Esophagus squamous epithelium (tissue), 4 donors: ENCODE measurements around the gene PLD6.

Source experiments
- CTCF ChIP-seq, 6 experiments: fragments of 450-650 bp in 4 of 6; fragments of 200-600 bp in 2 of 6; sonication (generic) in 2 of 6; IDR thresholded peaks; one replicate each; pipeline ENCODE4 v1.5.1; 2016 to 2019; ENCODE audit warnings: antibody characterized with exemption in 6 of 6, mild to moderate bottlenecking in 4 of 6, moderate library complexity in 4 of 6
- POLR2A ChIP-seq, 4 donors: fragments of 450-650 bp; IDR thresholded peaks; one replicate each; pipeline ENCODE4 v1.6.1; 2017; ENCODE audit warnings: antibody characterized with exemption in 4 of 4, mild to moderate bottlenecking in 4 of 4, moderate library complexity in 3 of 4

- TF ChIP-seq CTCF (IDR thresholded peaks at IDR 0.05), result no peak
- TF ChIP-seq POLR2A (IDR thresholded peaks at IDR 0.05), result no peak
These were observed 5.8 kb downstream of the PLD6 start for GRCh38 chr17:17200311-17200710.
